DOHH2 (cell line): ENCODE measurements around the gene TLK1.

Experiments
- H3F3A ChIP-seq: fragments of 200-600 bp; sonication (generic), shearing (Covaris generic); 2 replicates; pipeline ENCODE4 v1.6.0; 2016; ENCODE audit warnings: antibody characterized with exemption, mild to moderate bottlenecking; ENCODE audit not compliant: control insufficient read depth, insufficient read depth
- H3K27ac ChIP-seq: fragments of 200-600 bp; sonication (generic); 2 replicates; pipeline ENCODE4 v1.5.1; 2014; ENCODE audit warnings: low read depth, mild to moderate bottlenecking, low read length, moderate library complexity
- H3K27me3 ChIP-seq: fragments of 200-600 bp; sonication (generic); 2 replicates; pipeline ENCODE4 v1.6.1; 2014; ENCODE audit warnings: mild to moderate bottlenecking, low read length, mixed read lengths; ENCODE audit not compliant: control insufficient read depth
- H3K36me3 ChIP-seq: fragments of 200-600 bp; sonication (generic); 2 replicates; pipeline ENCODE4 v1.6.1; 2014; ENCODE audit warnings: mild to moderate bottlenecking, low read length, moderate library complexity, mixed read lengths; ENCODE audit not compliant: control insufficient read depth
- H3K4me1 ChIP-seq: fragments of 200-600 bp; sonication (generic); 2 replicates; pipeline ENCODE4 v1.6.1; 2014; ENCODE audit warnings: mild to moderate bottlenecking, low read length, mixed read lengths; ENCODE audit not compliant: control insufficient read depth
- H3K4me2 ChIP-seq: fragments of 200-600 bp; sonication (generic); 2 replicates; pipeline ENCODE4 v1.6.0; 2014; ENCODE audit warnings: mild to moderate bottlenecking, low read length, moderate library complexity
- H3K4me3 ChIP-seq: fragments of 200-600 bp; sonication (generic); 2 replicates; pipeline ENCODE4 v1.5.1; 2014; ENCODE audit warnings: mild to moderate bottlenecking, low read length, mixed read lengths
- H3K79me2 ChIP-seq: fragments of 200-600 bp; sonication (generic); 2 replicates; pipeline ENCODE4 v1.6.1; 2014; ENCODE audit warnings: mild to moderate bottlenecking, low read length, mixed read lengths; ENCODE audit not compliant: control insufficient read depth
- H3K9me2 ChIP-seq: fragments of 200-600 bp; sonication (generic); replicated peaks from 2 replicates; pipeline ENCODE4 v1.6.1; 2014; ENCODE audit warnings: mild to moderate bottlenecking, low read length, mixed read lengths; ENCODE audit not compliant: control insufficient read depth
- H3K9me3 ChIP-seq: fragments of 200-600 bp; sonication (generic); 2 replicates; pipeline ENCODE4 v1.6.1; 2014; ENCODE audit warnings: antibody characterized with exemption, low read length, mixed read lengths; ENCODE audit not compliant: control insufficient read depth, insufficient read depth
- H4K20me1 ChIP-seq: fragments of 200-600 bp; sonication (generic); 2 replicates; pipeline ENCODE4 v1.6.0; 2014; ENCODE audit warnings: low read depth, mild to moderate bottlenecking, antibody characterized with exemption, low read length, moderate library complexity; ENCODE audit not compliant: control insufficient read depth, insufficient read depth
- EZH2phosphoT487 ChIP-seq: fragments of 200-600 bp; sonication (generic); IDR thresholded peaks from 2 replicates; pipeline ENCODE4 v1.6.1; 2017; ENCODE audit warnings: borderline replicate concordance, mild to moderate bottlenecking, antibody characterized with exemption, low read length, moderate library complexity, mixed read lengths
- TF ChIP-seq, protein P1 (sequence below): fragments of 200-600 bp; sonication (generic); IDR thresholded peaks from one replicate; pipeline ENCODE4 v1.5.1; 2014; ENCODE audit warnings: antibody characterized with exemption, mild to moderate bottlenecking, low read depth, low read length; ENCODE audit not compliant: poor library complexity, severe bottlenecking

The TLK1 gene

DNA sequence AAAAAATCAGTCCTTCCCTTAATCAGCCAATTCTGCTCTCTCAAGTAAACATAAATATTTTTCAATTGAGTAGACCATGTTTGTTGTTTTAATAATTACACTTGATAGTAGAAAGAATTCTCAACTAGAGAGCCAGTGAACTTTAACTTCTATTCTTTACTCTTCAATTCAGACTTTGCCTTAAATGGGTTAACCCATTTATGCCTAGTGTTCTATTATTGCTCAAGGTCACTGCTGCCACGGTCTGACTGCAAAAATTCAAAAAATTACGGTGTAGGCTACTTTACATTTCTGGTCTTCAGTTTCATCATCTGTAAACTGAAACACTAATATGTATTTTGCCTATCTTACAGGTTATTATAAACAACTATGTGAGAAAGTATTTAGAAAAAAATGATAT is 103.1 kb downstream of the TLK1 start:
- Histone ChIP-seq H3K36me3 (peaks cover 68% of the 10 kb centered on the region), H3K79me2 (no peaks in the 10 kb centered on the region), H3K4me1 (no peaks in the 10 kb centered on the region), H3K27me3 (no peaks in the 10 kb centered on the region), H3K27ac (no peak overlapping the region), H3F3A (no peaks in the 10 kb centered on the region), H3K4me3 (no peak overlapping the region), H3K9me3 (no peaks in the 10 kb centered on the region), H4K20me1 (no peaks in the 10 kb centered on the region), H3K4me2 (no peak overlapping the region), H3K9me2 (no peaks in the 10 kb centered on the region)
- no peak for TF ChIP-seq EZH2phosphoT487
- TF ChIP-seq, protein P1, sequence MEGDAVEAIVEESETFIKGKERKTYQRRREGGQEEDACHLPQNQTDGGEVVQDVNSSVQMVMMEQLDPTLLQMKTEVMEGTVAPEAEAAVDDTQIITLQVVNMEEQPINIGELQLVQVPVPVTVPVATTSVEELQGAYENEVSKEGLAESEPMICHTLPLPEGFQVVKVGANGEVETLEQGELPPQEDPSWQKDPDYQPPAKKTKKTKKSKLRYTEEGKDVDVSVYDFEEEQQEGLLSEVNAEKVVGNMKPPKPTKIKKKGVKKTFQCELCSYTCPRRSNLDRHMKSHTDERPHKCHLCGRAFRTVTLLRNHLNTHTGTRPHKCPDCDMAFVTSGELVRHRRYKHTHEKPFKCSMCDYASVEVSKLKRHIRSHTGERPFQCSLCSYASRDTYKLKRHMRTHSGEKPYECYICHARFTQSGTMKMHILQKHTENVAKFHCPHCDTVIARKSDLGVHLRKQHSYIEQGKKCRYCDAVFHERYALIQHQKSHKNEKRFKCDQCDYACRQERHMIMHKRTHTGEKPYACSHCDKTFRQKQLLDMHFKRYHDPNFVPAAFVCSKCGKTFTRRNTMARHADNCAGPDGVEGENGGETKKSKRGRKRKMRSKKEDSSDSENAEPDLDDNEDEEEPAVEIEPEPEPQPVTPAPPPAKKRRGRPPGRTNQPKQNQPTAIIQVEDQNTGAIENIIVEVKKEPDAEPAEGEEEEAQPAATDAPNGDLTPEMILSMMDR: no peak

DNA sequence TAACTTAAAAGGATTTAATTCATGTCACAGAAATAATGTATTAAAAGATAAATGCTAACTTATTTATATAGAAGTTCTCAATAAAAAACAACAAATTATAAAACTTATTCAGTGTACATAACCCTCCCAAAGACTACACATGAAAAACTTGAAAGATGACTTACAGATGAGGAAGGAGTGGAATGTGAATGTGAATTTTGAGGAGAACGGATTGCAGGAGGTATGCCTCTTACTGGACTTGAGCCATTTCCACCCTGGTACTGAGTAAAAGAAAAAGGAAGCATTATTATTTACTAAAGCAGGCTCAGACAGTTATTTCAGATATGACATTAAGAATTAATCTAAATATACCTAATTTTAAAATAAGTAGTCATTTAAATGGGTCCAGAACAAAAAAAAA is 104.4 kb downstream of the TLK1 start:
- Histone ChIP-seq H3K9me3 (no peaks in the 10 kb centered on the region), H3K4me1 (no peaks in the 10 kb centered on the region), H3F3A (no peaks in the 10 kb centered on the region), H4K20me1 (no peaks in the 10 kb centered on the region), H3K27ac (no peak overlapping the region), H3K79me2 (no peaks in the 10 kb centered on the region), H3K4me3 (no peak overlapping the region), H3K9me2 (no peaks in the 10 kb centered on the region), H3K36me3 (peaks cover 73% of the 10 kb centered on the region), H3K27me3 (no peaks in the 10 kb centered on the region), H3K4me2 (no peak overlapping the region)
- TF ChIP-seq, protein P1: no peak
- TF ChIP-seq EZH2phosphoT487: no peak

DNA sequence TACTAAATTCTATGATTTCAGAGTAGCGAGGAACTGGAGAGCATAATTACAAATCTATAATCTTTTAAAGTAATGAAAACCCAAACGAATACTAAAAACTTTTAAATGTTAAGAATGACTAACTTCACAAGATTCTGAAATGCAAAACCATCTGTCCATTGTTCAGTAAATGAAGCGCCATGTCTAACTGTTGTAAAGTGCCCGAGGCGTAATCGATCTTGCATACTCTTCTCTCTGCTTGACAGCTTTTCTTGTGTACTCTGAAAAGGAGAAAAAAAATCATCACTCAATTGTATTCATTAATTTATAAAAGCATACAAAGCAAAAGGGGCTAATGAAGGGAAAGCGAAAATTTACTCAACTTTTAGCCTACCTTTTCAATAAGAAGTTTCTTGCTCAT is 111.0 kb downstream of the TLK1 start:
- no peak overlapping the region for H3K4me2 ChIP-seq
- peaks cover 67% of the 10 kb centered on the region for H3K36me3 ChIP-seq
- H3K9me3 ChIP-seq: no peaks in the 10 kb centered on the region
- H3K27ac ChIP-seq: no peak overlapping the region
- TF ChIP-seq, protein P1: no peak
- no peak for TF ChIP-seq EZH2phosphoT487
- H3K79me2 ChIP-seq: no peaks in the 10 kb centered on the region
- no peaks in the 10 kb centered on the region for H3K27me3 ChIP-seq
- H3K9me2 ChIP-seq: no peaks in the 10 kb centered on the region
- H4K20me1 ChIP-seq: no peaks in the 10 kb centered on the region
- no peaks in the 10 kb centered on the region for H3K4me1 ChIP-seq
- H3K4me3 ChIP-seq: no peak overlapping the region
- H3F3A ChIP-seq: no peaks in the 10 kb centered on the region

DNA sequence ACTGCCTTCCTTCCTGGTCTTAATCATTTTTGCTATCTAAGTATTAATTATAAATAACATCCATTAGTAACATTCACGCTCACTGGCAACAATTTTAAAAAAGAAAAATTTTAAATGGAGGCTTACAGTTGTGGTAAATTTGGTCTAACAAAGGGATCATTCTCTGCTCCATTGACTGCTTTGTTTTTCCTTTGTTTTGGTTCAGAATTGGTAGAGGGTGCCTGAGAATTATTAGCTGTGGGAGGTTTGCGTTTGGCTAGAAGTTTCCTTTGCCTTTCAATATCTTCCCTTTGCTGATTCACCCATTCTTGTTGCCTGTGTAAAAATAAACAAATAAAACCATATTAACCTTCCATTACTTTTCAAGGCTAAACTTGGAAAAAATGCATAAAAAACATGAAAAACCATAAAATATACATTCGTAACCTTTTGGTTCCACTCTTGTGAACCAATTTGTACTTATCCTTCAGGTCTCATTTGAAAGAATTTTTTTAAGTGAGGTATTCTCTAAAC is 114.6 kb downstream of the TLK1 start:
- Histone ChIP-seq H3K4me3 (no peak overlapping the region), H3K27ac (no peak overlapping the region), H3K79me2 (no peaks in the 10 kb centered on the region), H3K9me3 (no peaks in the 10 kb centered on the region), H4K20me1 (no peaks in the 10 kb centered on the region), H3F3A (no peaks in the 10 kb centered on the region), H3K4me1 (peaks cover 15% of the 10 kb centered on the region), H3K4me2 (no peak overlapping the region), H3K27me3 (no peaks in the 10 kb centered on the region), H3K9me2 (no peaks in the 10 kb centered on the region), H3K36me3 (peaks cover 75% of the 10 kb centered on the region)
- TF ChIP-seq, protein P1: no peak
- TF ChIP-seq EZH2phosphoT487: no peak
